PFSK-1 (cell line): Measurements from ENCODE around the gene AAK1.

Experiments
- REST ChIP-seq, 2 experiments: IDR thresholded peaks; 2 replicates each; pipeline versions ENCODE4 v1.6.1 to v1.8.0; 2011 to 2012; ENCODE audit warnings: low read depth in 2 of 2, low read length in 2 of 2, control low read depth in 1 of 2, inconsistent platforms in 1 of 2, mild to moderate bottlenecking in 1 of 2, moderate library complexity in 1 of 2; ENCODE audit not compliant: insufficient read depth in 1 of 2
- TAF1 ChIP-seq: IDR thresholded peaks from 2 replicates; pipeline ENCODE4 v1.6.1; 2012; ENCODE audit warnings: low read length, control low read depth, borderline replicate concordance; ENCODE audit not compliant: insufficient read depth

DNA sequence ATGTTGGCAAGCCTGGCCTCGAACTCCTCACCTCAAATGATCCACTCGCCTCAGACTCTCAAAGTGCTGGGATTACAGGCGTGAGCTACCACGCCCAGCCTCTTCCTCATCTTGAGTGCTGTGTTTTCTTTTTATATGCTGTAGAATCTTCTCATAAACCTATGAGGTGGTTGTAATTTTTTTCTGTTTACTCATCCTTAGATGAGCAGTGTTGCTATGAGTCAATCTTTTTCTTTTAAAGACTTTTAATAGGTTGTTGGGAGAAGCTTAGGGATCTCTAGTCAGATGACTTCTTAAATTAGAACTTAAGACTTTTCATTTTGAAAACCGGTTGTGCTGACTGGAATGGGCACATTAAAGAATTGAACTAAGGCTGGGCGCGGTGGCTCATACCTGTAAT is 8.7 kb upstream of the AAK1 start:
- TF ChIP-seq TAF1 (no peak), REST (IDR thresholded peaks at IDR 0.05; ENCODE audit: insufficient read depth in 1 of 2, low read depth in 2 of 2, low read length in 2 of 2) (no peak)
